ENCODE results near the gene EIF2S2.

The EIF2S2 gene

DNA sequence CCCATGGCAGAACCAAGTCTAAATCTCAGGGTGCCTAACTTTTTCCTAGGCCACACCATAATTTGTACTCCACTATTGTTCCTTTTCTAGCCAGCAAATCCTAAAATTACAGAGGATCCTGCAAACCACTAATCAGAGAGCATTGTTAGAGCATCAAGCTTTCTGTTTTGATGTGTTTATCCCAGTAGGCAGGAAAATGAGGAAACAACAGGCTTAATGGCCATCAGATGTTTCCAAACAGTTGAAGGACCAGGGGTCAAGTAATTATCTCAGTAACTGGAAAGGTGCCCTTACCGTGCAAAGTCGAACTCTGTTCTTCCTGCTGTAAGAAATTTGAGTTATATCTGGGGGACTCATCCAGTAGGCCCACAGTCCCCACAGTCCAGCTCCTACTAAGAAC is 59.6 kb downstream of the EIF2S2 start:
- no peak overlapping the region for H3K4me3 ChIP-seq (ENCODE audit: low read depth, low read length)
- no peaks in the 10 kb centered on the region for H3K27me3 ChIP-seq (ENCODE audit: insufficient read depth, low read depth, severe bottlenecking)
- H3K27ac ChIP-seq: no peak overlapping the region
- DNase-seq: no peak
- H3K9me3 ChIP-seq (ENCODE audit: severe bottlenecking): no peaks in the 10 kb centered on the region
- TF ChIP-seq, protein P1, sequence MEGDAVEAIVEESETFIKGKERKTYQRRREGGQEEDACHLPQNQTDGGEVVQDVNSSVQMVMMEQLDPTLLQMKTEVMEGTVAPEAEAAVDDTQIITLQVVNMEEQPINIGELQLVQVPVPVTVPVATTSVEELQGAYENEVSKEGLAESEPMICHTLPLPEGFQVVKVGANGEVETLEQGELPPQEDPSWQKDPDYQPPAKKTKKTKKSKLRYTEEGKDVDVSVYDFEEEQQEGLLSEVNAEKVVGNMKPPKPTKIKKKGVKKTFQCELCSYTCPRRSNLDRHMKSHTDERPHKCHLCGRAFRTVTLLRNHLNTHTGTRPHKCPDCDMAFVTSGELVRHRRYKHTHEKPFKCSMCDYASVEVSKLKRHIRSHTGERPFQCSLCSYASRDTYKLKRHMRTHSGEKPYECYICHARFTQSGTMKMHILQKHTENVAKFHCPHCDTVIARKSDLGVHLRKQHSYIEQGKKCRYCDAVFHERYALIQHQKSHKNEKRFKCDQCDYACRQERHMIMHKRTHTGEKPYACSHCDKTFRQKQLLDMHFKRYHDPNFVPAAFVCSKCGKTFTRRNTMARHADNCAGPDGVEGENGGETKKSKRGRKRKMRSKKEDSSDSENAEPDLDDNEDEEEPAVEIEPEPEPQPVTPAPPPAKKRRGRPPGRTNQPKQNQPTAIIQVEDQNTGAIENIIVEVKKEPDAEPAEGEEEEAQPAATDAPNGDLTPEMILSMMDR (IDR thresholded peaks at IDR 0.05; ENCODE audit: low read depth, low read length): no peak
- H3K36me3 ChIP-seq: no peaks in the 10 kb centered on the region

DNA sequence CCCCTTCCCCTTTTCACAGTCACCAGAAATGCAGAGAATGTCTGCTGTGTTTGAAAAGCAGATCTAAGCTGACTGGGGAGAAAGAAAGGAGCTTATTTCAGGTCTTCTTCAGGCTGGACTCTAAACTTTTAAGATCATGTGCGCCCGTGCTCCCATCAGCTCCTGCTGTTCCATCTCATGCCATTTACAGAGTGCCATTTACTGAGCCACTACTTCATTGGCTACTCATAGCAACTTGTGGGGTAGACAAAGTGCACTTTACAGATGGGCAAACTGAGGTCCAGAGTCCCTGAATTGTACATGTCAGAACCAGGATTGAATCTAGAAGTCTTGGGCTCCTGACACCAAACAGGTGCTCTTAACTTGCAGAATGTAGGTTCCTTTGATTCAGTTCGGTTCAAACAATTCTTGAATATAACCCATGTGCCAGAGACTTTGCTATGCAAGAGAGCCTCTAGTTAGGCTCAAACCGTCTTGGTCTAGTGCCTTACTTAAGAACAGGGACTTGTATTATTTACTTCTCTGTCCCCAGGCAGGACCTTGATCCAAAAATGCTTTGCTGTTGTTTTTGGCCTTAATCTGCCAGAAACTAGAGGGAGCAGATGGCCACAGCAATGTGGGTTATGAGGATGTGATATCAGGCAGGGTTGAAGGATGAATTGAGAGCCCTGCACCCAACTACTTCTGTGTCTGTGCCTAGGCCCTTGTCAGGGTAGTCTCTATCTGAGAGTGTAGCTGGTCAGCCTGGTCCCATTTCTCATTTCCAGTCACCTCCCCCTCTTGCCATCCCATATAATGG is 61.9 kb downstream of the EIF2S2 start:
- TF ChIP-seq, protein P1 (IDR thresholded peaks at IDR 0.05; ENCODE audit: low read depth, low read length): no peak
- H3K9me3 ChIP-seq (ENCODE audit: severe bottlenecking): no peaks in the 10 kb centered on the region
- H3K36me3 ChIP-seq: no peaks in the 10 kb centered on the region; the same call in none of the 2 replicates
- no peak for DNase-seq
- H3K27ac ChIP-seq: no peak overlapping the region
- no peaks in the 10 kb centered on the region for H3K27me3 ChIP-seq (ENCODE audit: insufficient read depth, low read depth, severe bottlenecking)
- H3K4me3 ChIP-seq (ENCODE audit: low read depth, low read length): no peak overlapping the region

DNA sequence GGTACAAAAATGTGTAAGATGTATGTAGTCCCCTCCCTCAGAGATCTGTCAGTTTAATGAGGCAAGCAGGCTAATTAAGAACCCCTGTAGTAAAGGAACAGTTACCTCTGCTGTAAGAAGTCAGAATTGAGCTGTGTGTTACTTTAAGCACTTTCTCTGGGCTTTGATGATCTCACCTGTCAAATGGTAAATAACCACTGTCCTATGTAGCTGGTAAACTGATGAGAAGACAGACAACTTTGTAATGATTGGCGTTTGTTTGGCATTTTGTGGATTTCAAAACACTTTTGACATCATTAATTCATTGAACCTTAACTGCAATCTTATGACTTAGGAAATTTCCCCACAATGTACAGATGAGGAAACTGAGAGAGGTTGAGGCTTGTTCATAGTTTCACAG is 62.7 kb downstream of the EIF2S2 start:
- no peak for DNase-seq
- Histone ChIP-seq H3K9me3 (ENCODE audit: severe bottlenecking) (no peaks in the 10 kb centered on the region), H3K27ac (no peak overlapping the region), H3K27me3 (ENCODE audit: insufficient read depth, low read depth, severe bottlenecking) (no peaks in the 10 kb centered on the region), H3K36me3 (peaks cover 5% of the 10 kb centered on the region), H3K4me3 (ENCODE audit: low read depth, low read length) (no peak overlapping the region)
- TF ChIP-seq, protein P1 (IDR thresholded peaks at IDR 0.05; ENCODE audit: low read depth, low read length): no peak

DNA sequence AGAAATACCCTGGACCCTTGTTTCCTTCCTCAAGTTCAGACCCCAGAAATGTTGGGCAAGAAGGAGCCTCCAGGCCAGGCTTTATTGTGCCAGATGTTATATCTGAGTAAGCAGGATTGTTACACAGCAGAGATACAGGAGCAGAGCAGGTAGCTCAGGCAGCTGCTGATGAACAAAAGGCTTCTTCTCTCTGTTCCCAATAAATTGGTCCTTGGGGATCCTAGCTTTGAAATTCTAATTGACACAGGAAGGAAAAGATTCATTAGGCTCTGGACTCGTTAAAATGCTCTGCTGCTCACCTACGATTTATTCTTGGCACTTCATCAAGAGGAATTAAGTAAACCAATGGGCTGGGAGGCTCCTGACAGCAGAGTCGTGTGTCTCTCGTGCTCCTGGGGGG is 64.1 kb downstream of the EIF2S2 start:
- Histone ChIP-seq H3K4me3 (ENCODE audit: low read depth, low read length) (no peak overlapping the region), H3K27ac (no peak overlapping the region), H3K9me3 (ENCODE audit: severe bottlenecking) (no peaks in the 10 kb centered on the region), H3K36me3 (peaks cover 6% of the 10 kb centered on the region), H3K27me3 (ENCODE audit: insufficient read depth, low read depth, severe bottlenecking) (no peaks in the 10 kb centered on the region)
- TF ChIP-seq, protein P1 (IDR thresholded peaks at IDR 0.05; ENCODE audit: low read depth, low read length): no peak
- DNase-seq: no peak

DNA sequence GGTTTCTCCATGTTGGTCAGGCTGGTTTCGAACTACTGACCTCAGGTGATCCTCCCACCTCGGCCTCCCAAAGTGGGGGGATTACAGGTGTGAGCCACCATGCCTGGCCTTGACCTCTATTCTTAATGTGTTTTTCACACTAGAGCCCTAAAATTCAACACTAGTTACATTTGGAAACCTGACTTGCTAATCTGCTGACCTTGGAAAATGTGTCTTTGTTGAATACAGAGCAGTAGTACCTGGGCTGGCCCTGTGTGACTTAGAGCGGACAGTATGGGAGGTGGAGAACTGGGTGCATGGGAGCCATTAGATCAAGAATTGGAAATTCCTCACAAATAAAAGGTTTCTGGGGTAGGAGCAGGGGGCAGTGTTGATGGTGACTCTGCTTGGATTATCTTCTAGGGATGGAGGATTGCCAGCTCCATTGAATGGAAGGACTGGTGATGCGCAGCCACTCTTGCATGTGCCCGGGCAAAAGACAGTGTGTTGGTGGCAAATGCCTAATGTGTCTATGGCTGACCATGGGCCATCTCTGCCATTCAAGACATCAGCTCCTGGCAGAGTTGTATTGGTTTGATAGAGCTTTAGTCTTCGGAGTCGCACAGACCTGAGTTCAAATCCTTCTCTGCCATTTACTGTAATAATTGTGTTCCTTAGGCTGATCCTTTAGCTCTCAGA is 64.9 kb downstream of the EIF2S2 start:
- DNase-seq: no peak
- peaks cover 6% of the 10 kb centered on the region for H3K36me3 ChIP-seq
- TF ChIP-seq, protein P1 (IDR thresholded peaks at IDR 0.05; ENCODE audit: low read depth, low read length): no peak
- no peaks in the 10 kb centered on the region for H3K9me3 ChIP-seq (ENCODE audit: severe bottlenecking)
- no peak overlapping the region for H3K27ac ChIP-seq
- H3K4me3 ChIP-seq (ENCODE audit: low read depth, low read length): no peak overlapping the region
- no peaks in the 10 kb centered on the region for H3K27me3 ChIP-seq (ENCODE audit: insufficient read depth, low read depth, severe bottlenecking)
